HL-60 (cell line): Measurements from ENCODE around the gene RAP1GAP2.

Experiments
- CTCF ChIP-seq: IDR thresholded peaks from one replicate; pipeline ENCODE4 v1.5.1; 2011; ENCODE audit warnings: low read length, control low read depth, inconsistent platforms; ENCODE audit not compliant: insufficient read depth
- GABPA ChIP-seq: IDR thresholded peaks from 2 replicates; pipeline ENCODE4 v1.6.1; 2012; ENCODE audit warnings: low read depth

- TF ChIP-seq CTCF, result no peak
- no peak for TF ChIP-seq GABPA
Measured at GRCh38 chr17:3026856-3027751, 230.9 kb downstream of the RAP1GAP2 start.
